Stromal cell of bone marrow (primary cell): Measurements from ENCODE around the gene GRSF1.
"Not testable (repeated sequence)": the region's sequence is repeated elsewhere in the genome, so short reads cannot be mapped to it uniquely, and the experiment has no call there.

Experiments used
- DNase-seq: peaks from one replicate; pipeline ENCODE4 v3.0.0-alpha.2; 2012; ENCODE audit warnings: low read depth

GRSF1 gene, protein sequence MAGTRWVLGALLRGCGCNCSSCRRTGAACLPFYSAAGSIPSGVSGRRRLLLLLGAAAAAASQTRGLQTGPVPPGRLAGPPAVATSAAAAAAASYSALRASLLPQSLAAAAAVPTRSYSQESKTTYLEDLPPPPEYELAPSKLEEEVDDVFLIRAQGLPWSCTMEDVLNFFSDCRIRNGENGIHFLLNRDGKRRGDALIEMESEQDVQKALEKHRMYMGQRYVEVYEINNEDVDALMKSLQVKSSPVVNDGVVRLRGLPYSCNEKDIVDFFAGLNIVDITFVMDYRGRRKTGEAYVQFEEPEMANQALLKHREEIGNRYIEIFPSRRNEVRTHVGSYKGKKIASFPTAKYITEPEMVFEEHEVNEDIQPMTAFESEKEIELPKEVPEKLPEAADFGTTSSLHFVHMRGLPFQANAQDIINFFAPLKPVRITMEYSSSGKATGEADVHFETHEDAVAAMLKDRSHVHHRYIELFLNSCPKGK

DNA sequence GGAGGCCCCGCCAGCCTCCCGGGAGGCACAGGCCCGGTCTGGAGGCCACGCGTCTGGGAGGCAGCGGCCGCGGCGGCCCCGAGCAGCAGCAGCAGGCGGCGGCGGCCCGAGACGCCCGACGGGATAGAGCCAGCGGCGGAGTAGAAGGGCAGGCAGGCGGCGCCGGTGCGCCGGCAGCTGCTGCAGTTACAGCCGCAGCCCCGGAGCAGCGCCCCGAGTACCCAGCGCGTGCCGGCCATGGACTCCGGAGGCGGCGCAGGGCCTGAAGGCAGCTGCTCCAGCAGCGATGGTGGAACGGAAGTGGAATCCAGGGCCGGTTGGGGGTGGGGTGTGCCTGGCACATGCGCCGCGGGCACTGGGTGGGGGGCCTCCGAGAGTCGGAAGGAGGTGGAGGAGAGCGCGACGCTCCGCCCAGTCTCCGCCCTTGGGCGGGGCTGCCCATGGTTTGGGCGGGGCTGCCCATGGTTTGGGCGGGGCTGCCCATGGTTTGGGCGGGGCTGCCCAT is at the start of gene GRSF1:
TSS of gene GRSF1 (minus strand) at position 302 of the 505 bp plus-strand sequence. CDS start at position 239, 63 bp downstream.
- peak; percentile 84 for DNase-seq

- DNase-seq, result no peak
Measured at GRCh38 chr4:70885174-70885573, 45.5 kb upstream of the GRSF1 start.

DNA sequence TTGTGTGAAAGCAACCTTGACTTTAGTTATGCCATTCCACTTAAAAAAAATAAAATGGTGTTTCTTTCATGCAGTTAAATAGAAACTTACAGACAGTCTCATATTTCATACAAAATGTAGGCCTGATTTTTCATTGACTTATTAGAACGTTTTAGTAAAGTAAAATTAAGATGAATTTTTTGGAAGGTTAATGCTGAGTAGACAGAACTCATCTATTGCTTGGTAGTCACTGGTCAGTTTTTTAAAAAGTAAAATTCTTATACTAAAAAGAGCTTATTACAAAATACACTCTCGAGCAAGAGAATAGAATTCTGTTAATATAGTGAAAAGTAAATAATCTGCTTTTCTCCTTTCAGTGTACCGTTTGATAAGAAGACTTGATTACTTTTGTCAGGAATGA is 41.0 kb upstream of the GRSF1 start:
- DNase-seq, result no peak

DNA sequence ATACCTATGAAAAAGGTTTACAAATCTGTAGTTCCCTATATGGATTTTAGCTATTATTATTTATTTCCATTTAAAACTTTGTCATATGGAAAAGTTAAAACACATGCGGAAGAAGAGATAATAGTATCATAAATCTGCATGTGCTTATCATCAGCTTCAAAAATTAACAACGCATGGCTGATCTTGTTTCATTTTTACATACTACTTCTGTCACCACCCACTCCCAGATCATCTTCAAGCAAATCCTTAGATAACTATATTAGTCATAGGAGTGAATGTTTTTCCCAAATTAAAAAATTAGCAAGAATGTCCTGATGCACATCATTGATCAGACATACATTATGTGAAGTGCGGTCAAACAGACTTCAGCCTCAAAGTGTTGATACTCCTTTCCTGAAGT is 37.9 kb upstream of the GRSF1 start:
- DNase-seq, result no peak

GRCh38 chr4:70874268-70875156 is 34.8 kb upstream of the GRSF1 start:
- no peak for DNase-seq

GRCh38 chr4:70873216-70873615 is 33.5 kb upstream of the GRSF1 start:
- DNase-seq, result no peak

DNA sequence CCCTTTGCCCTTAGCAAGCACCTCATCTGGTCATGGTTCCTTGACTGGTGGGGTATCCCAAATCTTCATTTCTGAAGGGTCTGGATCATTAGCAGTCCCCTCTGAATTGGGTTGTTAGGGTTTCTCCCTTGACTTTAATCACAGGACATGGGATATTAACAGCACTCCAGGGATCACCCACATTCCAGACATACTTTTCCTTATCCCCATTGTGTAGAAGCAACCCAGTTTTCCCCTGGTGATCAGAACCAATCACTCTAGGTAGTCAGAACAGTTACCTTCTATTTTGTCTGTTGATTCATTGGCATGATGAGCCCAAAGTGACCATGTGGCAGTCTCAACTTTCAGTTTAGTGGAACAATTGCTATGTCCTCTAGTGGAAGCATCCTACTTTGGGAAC is 29.1 kb upstream of the GRSF1 start:
- no peak for DNase-seq

- DNase-seq, result no peak
Measured at GRCh38 chr4:70863099-70863790, 23.6 kb upstream of the GRSF1 start.

DNA sequence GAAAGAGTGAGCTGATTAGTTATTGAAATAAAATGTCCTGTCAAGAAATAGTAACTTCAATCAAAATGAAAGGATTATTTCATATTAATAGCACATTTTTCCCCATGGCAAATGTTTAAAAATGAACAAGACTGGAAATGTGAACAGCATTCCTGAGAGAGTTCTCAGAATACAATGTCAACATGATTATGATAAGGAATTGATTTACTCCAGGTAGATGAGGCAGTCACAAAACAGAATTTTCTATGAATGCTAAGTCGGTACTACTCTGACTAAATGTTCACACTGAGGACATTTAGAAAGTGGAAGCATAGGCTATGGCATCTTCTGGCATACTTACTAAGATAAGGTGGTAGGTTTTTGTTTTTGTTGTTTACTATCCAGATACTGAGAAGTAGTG is 19.4 kb upstream of the GRSF1 start:
- DNase-seq, result no peak

DNA sequence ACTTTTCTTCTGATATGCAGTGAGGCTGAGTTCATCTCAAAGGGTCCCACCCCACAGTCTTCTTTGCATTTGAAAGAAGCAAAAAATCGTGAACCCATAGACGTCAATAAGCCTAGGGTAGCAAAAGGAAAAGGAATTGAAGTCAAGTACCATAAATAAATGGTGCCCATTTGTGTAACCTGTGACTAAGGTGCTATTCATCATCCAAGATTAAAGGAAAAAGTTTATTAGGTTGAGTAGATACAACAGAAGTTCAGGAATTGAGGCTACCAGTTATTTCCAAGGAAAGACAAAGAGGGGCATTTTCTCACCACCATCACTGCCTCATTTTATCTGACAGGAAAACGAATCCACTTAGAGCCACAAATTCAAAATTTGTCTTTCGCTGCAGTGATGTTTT is 18.8 kb upstream of the GRSF1 start:
- no peak for DNase-seq

DNA sequence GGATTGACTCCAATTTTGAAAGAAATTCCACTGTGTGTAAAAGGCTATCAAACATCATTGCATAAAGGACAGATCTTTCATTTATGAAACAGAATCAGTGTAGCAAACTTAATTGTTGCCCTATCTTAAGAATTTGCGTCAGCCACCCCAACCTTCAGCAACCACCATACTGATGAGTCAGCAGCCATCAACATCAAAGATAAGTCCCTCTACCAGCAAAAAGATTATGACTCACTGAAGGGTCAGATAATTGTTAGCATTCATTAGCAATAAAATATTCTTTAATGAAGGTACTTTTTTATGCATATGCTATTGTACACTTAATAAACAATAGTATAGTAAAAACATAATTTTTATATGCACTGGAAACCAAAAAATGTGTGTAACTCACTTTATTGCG is 15.8 kb upstream of the GRSF1 start:
- DNase-seq, result no peak

GRCh38 chr4:70849291-70849690 is 9.6 kb upstream of the GRSF1 start:
- DNase-seq, result no peak

DNA sequence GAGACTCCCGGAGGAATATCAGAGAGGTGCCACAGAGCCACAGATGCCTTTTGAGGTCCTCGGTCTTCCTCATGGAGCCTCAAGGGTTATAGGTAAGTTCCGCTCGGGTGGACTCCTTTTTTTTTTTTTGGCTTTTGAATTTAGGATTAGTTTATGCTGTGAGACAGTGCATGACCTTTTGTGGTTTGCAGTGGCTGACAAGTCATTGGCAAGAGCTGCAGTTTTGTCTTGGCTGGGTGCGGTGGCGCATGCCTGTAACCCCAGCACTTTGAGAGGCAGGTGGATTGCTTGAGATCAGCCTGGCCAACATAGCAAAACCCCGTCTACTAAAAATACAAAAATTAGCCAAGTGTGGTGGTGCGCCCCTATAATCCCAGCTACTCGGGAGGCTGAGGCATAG is 4.5 kb upstream of the GRSF1 start:
- no peak for DNase-seq

GRCh38 chr4:70842761-70843435 is 3.2 kb upstream of the GRSF1 start:
- DNase-seq, result no peak

DNA sequence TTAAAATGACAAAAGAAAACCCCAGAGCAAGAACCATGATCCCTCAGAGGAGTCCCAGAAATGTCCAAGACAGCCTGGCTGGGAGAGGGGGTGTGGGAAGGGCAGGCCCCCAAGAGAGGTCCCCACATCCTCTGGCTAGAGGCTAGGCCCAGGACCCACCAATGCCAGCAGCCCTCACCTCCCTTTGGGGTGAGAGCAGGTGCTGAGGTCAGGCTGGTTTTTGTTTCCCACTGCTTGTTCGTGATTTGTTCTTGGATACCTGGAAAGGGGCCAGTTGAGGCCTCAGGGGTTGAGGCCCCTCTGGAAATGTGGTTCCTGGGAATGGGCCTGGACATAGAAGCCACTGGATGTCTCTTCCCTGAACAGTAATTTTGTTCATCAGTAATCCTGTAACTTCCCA is 2.3 kb upstream of the GRSF1 start:
- DNase-seq, result no peak

GRCh38 chr4:70841211-70841610 is 1.5 kb upstream of the GRSF1 start:
- DNase-seq, result no peak

GRCh38 chr4:70840631-70841030 is 941 bp upstream of the GRSF1 start:
- DNase-seq, result not testable (repeated sequence)

DNA sequence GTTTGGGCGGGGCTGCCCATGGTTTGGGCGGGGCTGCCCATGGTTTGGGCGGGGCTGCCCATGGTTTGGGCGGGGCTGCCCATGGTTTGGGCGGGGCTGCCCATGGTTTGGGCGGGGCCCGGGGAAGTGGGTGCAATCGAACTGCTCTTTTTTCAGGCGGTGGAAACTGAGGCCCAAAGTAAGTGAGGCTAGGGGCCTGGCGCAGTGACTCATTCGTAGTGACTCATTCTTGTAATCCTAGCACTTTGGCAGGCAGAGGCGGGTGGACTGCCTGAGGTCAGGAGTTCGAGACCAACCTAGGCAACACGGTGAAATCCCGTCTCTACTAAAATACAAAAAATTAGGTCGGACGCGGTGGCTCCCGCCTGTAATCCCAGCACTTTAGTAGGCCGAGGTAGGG is 447 bp upstream of the GRSF1 start:
- DNase-seq, result peak; percentile 4

DNA sequence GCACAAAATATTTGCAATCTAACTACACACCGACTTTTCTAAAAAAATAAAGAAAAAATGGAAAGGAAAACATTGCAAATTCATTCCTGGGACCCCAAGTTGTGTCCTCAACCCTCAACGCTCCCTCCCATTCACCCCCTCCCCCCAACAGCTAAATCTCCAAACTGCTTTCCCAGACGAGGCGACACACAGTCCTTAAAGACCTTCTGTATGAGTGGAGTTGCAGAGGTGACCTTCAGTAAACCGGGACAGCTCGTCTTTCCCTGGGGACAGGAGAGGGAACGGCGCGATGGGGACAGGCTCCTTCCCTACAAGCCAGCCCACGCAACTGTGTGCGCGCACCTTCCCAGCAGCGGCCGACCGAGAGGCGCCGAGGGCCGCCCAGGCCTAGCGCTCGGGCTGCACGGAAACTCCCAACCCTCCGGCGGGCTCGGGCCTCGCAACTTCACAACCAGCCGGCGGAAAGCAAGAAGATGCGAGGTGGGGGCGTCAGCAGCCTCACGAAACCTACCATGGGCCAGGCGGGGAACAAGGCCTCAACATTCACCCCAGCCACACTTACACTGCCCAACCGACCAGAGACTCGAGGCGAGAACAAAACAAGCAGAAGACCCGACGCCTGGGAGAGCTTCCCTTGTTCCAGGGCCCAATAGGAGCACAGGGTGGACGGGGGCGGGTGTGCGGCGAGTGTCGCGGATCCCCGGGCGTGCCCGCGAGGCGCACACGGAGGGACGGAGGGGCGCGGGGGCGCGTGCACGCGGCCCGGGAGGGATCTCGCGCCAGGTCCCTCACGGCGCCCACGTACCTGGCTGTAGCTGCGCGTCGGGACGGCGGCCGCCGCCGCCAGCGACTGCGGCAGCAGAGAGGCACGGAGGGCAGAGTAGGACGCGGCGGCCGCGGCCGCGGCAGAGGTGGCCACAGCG is 763 bp downstream of the GRSF1 start:
- DNase-seq, result peak; percentile 18

- DNase-seq, result peak; percentile 4
Measured at GRCh38 chr4:70838204-70838603, 1.5 kb downstream of the GRSF1 start.

GRCh38 chr4:70836081-70836480 is 3.6 kb downstream of the GRSF1 start:
- DNase-seq, result no peak
